SK-N-SH (cell line): ENCODE measurements around the gene FBXO31. TPM values are rescaled to one million over a fixed set of nuclear protein-coding genes. Genes with fewer than 3 reads are reported as not detected.

ENCODE experiments used
- polyA plus RNA-seq, 3 experiments: library from polyadenylated mRNA; depleted of rRNA; stranded (reverse); fragments of >200 nt; gene quantifications; 2 replicates each; pipeline ENCODE4 v1.2.3, GENCODE V29; 2012

The FBXO31 gene
- polyA plus RNA-seq, 1 of the 3 experiments (the other 2 are of a cell fraction), result 14.2 TPM

Other genes starting within 250 kb of the FBXO31 start
- 3.6 and 5.0 TPM in 2 replicates for gene C16orf95, start 66.4 kb downstream of the FBXO31 start, polyA plus RNA-seq (2012; rRNA removed)
- 33.7 and 36.9 TPM in 2 replicates for gene MAP1LC3B, start 8.6 kb upstream of the FBXO31 start, polyA plus RNA-seq (2012; rRNA removed)
- gene ZCCHC14, start 109.2 kb upstream of the FBXO31 start, polyA plus RNA-seq (2012; rRNA removed), result 5.6 and 5.7 TPM in 2 replicates
- 0.25 and 0.26 TPM in 2 replicates for gene JPH3, start 218.7 kb upstream of the FBXO31 start, polyA plus RNA-seq (2012; rRNA removed)